Colonic mucosa (tissue), 4 donors: Measurements from ENCODE around the gene LMCD1. TPM values are rescaled to one million over a fixed set of nuclear protein-coding genes. Genes with fewer than 3 reads are reported as not detected.

Experiments used
- DNase-seq: peaks from one replicate; pipeline ENCODE4 v3.0.0-alpha.2; 2020
- H3K27ac ChIP-seq: fragments of 200-600 bp; one replicate; pipeline ENCODE4 v1.8.0; 2021
- H3K27me3 ChIP-seq: fragments of 200-600 bp; one replicate; pipeline ENCODE4 v1.8.0; 2021
- H3K36me3 ChIP-seq: fragments of 200-600 bp; one replicate; pipeline ENCODE4 v1.8.0; 2021
- H3K4me1 ChIP-seq: fragments of 200-600 bp; one replicate; pipeline ENCODE4 v1.8.0; 2021; ENCODE audit warnings: mild to moderate bottlenecking
- H3K4me3 ChIP-seq: fragments of 200-600 bp; one replicate; pipeline ENCODE4 v1.8.0; 2021
- H3K9ac ChIP-seq, 2 donors: one replicate each; pipeline ENCODE4 v1.7.0; 2013; ENCODE audit warnings: control low read depth in 2 of 2, low read depth in 2 of 2, low read length in 2 of 2
- H3K9me3 ChIP-seq: fragments of 200-600 bp; one replicate; pipeline ENCODE4 v1.8.0; 2021
- CTCF ChIP-seq: fragments of 200-600 bp; IDR thresholded peaks from one replicate; pipeline ENCODE4 v1.8.0; 2022; ENCODE audit warnings: antibody characterized with exemption, mild to moderate bottlenecking
- intact Hi-C: fragments of 100-400 bp; cut with DNase I; formaldehyde crosslinking; loops from one replicate; pipeline ENCODE4 v1.14.1; 2022
- total RNA-seq, 2 donors: library from RNA; stranded (reverse); fragmentation: NEBNext Ultra II Directional in 1 of 2; extraction: Animal tissue kit (Norgen Biotek cat#: 25700) in 1 of 2; gene quantifications; one replicate each; pipeline ENCODE4 v1.2.1, GENCODE V29; 2021
- donor health status: healthy.
- donor health status: DM: no; HTN: no; CAD: no.
- donor health status: DM: no; HTN: no; CAD: no.

The LMCD1 gene
- total RNA-seq, 2 donors from 2014 or later = 5.5 to 7.6 TPM

- DNase-seq = no peak
- no peaks in the 10 kb centered on the region for H3K9me3 ChIP-seq
- H3K4me1 ChIP-seq = no peaks in the 10 kb centered on the region
- no peaks in the 10 kb centered on the region for H3K27me3 ChIP-seq
- H3K36me3 ChIP-seq = no peaks in the 10 kb centered on the region
- intact Hi-C loops = loop anchor here (5.0 kb wide), 1 partner anchor 167 kb away; no protein-coding TSS in a partner anchor
- TF ChIP-seq CTCF = no peak
- H3K27ac ChIP-seq = no peak overlapping the region
- H3K9ac ChIP-seq = no peak overlapping the region
- no peak overlapping the region for H3K4me3 ChIP-seq
Observed at GRCh38 chr3:8608791-8609467, 107.3 kb downstream of the LMCD1 start.

- H3K27me3 ChIP-seq = no peaks in the 10 kb centered on the region
- intact Hi-C loops = no loop called here
- no peak overlapping the region for H3K27ac ChIP-seq
- no peak overlapping the region for H3K9ac ChIP-seq
- no peak overlapping the region for H3K4me3 ChIP-seq
- H3K36me3 ChIP-seq = no peaks in the 10 kb centered on the region
- TF ChIP-seq CTCF = no peak
- no peaks in the 10 kb centered on the region for H3K4me1 ChIP-seq
- DNase-seq = no peak
- H3K9me3 ChIP-seq = no peaks in the 10 kb centered on the region
Observed at GRCh38 chr3:8610951-8611350, 109.3 kb downstream of the LMCD1 start.

GRCh38 chr3:8617921-8618320 lies 116.3 kb downstream of the LMCD1 start:
- Histone ChIP-seq H3K36me3 (no peaks in the 10 kb centered on the region), H3K27me3 (no peaks in the 10 kb centered on the region), H3K4me1 (no peaks in the 10 kb centered on the region), H3K9me3 (no peaks in the 10 kb centered on the region), H3K27ac (no peak overlapping the region), H3K9ac (no peak overlapping the region), H3K4me3 (no peak overlapping the region)
- DNase-seq = no peak
- TF ChIP-seq CTCF = no peak
- intact Hi-C loops = no loop called here

GRCh38 chr3:8618950-8619349 lies 117.3 kb downstream of the LMCD1 start:
- Histone ChIP-seq H3K36me3 (no peaks in the 10 kb centered on the region), H3K4me3 (no peak overlapping the region), H3K9ac (no peak overlapping the region), H3K27ac (no peak overlapping the region), H3K4me1 (no peaks in the 10 kb centered on the region), H3K9me3 (no peaks in the 10 kb centered on the region), H3K27me3 (no peaks in the 10 kb centered on the region)
- TF ChIP-seq CTCF = no peak
- DNase-seq = no peak
- intact Hi-C loops = no loop called here

- H3K27me3 ChIP-seq = no peaks in the 10 kb centered on the region
- H3K4me3 ChIP-seq = no peak overlapping the region
- H3K9me3 ChIP-seq = no peaks in the 10 kb centered on the region
- intact Hi-C loops = no loop called here
- DNase-seq = no peak
- H3K9ac ChIP-seq = no peak overlapping the region
- H3K36me3 ChIP-seq = no peaks in the 10 kb centered on the region
- TF ChIP-seq CTCF = no peak
- no peak overlapping the region for H3K27ac ChIP-seq
- no peaks in the 10 kb centered on the region for H3K4me1 ChIP-seq
Observed at GRCh38 chr3:8619548-8619947, 117.9 kb downstream of the LMCD1 start.
